ENCODE measurements around the gene ELMO1. TPM values are rescaled to one million over a fixed set of nuclear protein-coding genes. Genes with fewer than 3 reads are reported as not detected.

The ELMO1 gene
- total RNA-seq, 2 experiments from 2014 or later, result 129 to 137 TPM

DNA sequence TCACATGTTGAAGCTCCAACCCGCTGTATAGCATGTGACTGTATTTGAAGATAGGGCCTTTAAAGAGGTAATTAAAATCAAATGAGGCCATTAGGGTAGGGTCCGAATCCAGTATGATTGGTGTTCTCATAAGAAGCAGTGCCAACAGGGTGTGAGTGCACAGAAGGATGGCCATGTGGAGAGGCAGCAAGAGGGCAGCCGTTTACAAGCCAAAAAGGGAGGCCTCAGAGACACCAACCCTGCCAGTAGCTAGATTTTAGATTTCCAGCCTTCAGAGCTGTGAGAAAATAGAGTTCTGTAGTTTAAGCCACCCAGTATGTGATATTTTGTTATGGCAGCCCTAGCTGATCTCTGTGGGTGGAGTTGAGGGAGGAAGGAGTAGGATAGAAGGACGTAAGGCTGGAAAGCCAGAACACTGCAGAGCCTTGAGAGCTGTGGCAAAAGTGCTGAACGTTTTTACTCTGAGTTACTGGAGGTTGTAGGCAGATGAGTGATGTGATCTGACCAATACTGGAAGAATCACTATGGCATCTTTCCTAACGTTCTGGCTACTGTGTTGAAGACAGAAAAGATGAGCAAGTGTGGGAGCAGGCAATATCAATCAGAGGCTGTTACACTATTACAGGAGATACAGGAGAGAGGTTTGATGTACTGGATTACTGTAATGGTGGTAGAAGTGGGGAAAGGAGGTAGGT, 334.9 kb downstream of the ELMO1 start:
- Mint-ChIP-seq H3K27me3 (ENCODE audit: low read depth) (no peaks in the 10 kb centered on the region), H3K4me3 (no peak overlapping the region), H3K36me3 (ENCODE audit: low read depth) (peaks cover 33% of the 10 kb centered on the region), H3K9me3 (no peaks in the 10 kb centered on the region), H3K27ac (no peak overlapping the region), H3K4me1 (ENCODE audit: low read depth) (peaks cover 60% of the 10 kb centered on the region)
- CTCF ChIA-PET, result interaction anchor here (0.7 kb wide), 1 partner anchor 68 kb away, joined by 4 read pairs; no protein-coding TSS in a partner anchor
- intact Hi-C loops (cut with micrococcal nuclease), result no loop called here
- no peak for DNase-seq

DNA sequence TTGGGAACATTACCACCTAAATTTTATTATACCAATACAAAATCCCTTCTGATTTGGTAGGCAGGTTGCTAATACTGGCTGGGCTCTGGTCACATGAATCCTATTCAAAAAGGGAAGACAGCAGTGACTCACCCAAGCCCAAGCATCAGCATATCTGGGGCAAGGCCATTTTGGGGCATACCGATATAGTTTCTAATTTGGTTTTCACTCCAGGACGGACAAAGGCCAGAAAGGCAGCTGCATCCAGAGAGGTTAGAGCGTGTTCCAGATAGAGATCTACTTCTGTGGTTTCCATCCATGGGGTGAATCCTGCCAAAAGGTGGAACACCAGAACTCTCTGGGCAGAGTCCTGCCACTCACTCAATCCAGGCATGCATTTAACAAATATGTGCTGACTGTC, 335.8 kb downstream of the ELMO1 start:
- CTCF ChIA-PET, result no interaction called here
- intact Hi-C loops (cut with micrococcal nuclease), result no loop called here
- no peaks in the 10 kb centered on the region for H3K27me3 Mint-ChIP-seq (ENCODE audit: low read depth)
- DNase-seq, result no peak
- H3K27ac Mint-ChIP-seq, result no peak overlapping the region
- H3K4me1 Mint-ChIP-seq (ENCODE audit: low read depth), result peaks cover 60% of the 10 kb centered on the region
- no peak overlapping the region for H3K4me3 Mint-ChIP-seq
- H3K9me3 Mint-ChIP-seq, result no peaks in the 10 kb centered on the region
- peaks cover 33% of the 10 kb centered on the region for H3K36me3 Mint-ChIP-seq (ENCODE audit: low read depth)

DNA sequence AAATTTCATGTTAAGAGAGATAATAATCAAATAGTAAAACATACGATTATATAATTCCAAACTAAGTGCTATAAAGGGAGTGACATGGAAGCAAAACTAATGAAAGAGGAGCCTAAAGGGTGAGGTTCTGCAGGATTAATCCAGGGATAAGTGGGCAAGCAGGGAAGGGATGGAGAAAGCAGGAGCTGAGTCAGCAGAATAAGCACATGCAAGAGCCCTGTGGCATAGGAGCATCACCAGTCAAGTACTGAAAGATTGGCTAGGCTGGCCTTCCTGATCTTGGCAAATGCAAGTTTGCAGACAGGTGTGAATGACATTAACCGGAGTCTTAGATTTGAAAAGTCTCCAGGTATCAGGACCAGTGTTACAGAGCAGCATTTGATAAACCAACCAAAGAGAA, 336.4 kb downstream of the ELMO1 start:
- Mint-ChIP-seq H3K27me3 (ENCODE audit: low read depth) (no peaks in the 10 kb centered on the region), H3K9me3 (no peaks in the 10 kb centered on the region), H3K36me3 (ENCODE audit: low read depth) (peaks cover 37% of the 10 kb centered on the region)

DNA sequence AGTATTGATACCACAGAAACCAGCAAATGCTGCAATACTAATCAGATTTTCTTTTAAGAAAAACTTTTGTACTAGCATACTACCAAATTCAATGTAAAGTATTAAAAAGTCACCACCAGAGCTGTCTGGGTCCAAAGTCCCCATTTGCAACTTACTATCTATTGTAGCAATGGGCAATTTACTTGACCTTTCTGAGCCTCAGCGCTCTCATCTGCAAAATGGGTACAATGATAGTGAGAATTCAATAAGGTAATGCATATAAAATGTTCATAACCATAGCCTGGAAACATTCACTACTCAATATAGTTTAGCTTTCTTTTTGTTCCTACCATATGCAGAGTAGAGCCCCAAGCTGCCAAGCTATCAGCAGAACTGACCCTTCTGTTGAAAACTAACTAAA, 337.2 kb downstream of the ELMO1 start:
- H3K27ac Mint-ChIP-seq, result no peak overlapping the region
- CTCF ChIA-PET, result interaction anchor here (1.4 kb wide), 1 partner anchor 70 kb away, joined by 4 read pairs; no protein-coding TSS in a partner anchor
- no peaks in the 10 kb centered on the region for H3K27me3 Mint-ChIP-seq (ENCODE audit: low read depth)
- DNase-seq, result no peak
- H3K4me3 Mint-ChIP-seq, result no peak overlapping the region
- intact Hi-C loops (cut with micrococcal nuclease), result no loop called here
- H3K9me3 Mint-ChIP-seq, result no peaks in the 10 kb centered on the region
- H3K36me3 Mint-ChIP-seq (ENCODE audit: low read depth), result peaks cover 37% of the 10 kb centered on the region
- H3K4me1 Mint-ChIP-seq (ENCODE audit: low read depth), result peaks cover 56% of the 10 kb centered on the region

More for the DNA sequence above, 336.4 kb downstream of the ELMO1 start:
- Mint-ChIP-seq H3K27ac (no peak overlapping the region), H3K4me1 (ENCODE audit: low read depth) (peaks cover 60% of the 10 kb centered on the region), H3K4me3 (no peak overlapping the region)
- intact Hi-C loops (cut with micrococcal nuclease), result no loop called here
- no peak for DNase-seq
- CTCF ChIA-PET, result interaction anchor here (1.4 kb wide), 1 partner anchor 70 kb away, joined by 4 read pairs; no protein-coding TSS in a partner anchor

DNA sequence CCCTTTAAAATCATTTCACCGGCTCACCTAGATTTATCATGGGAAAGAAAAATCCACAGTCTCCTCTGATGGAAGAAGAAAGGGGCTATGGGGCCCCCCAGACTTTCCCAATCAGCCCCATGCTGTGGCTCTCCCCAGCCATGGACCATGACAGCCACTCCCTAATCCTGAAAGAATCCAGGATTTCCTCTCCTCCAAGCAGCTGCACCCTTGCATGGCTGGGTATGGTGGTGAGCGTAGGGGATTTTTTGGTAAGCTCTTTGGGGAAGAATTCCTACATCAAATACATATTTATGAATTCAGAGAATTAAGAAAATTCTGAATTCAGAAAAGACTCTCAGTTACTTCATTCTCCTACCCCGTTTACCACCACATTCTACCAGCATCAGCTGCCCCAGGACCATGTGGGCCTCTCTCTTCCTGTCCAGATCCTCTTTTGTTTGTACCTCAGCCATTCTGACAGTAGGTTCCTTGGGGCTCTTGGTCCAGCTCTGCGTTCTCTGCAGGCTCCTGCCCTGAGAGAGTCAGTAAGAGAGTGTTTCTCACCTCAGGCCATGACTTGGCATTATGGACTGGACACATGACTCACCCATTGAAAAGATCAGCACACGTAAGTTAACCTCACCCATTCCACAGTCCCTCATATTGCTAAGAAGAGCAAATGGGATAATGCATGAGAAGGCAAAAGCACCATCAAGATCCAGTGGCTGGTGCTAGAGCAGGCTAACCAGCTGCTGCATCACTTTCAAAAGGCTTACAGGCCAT, 337.8 kb downstream of the ELMO1 start:
- DNase-seq, result no peak
- Mint-ChIP-seq H3K9me3 (no peaks in the 10 kb centered on the region), H3K4me3 (no peak overlapping the region), H3K27me3 (ENCODE audit: low read depth) (no peaks in the 10 kb centered on the region), H3K36me3 (ENCODE audit: low read depth) (peaks cover 36% of the 10 kb centered on the region), H3K4me1 (ENCODE audit: low read depth) (peaks cover 52% of the 10 kb centered on the region), H3K27ac (no peak overlapping the region)
- CTCF ChIA-PET, result interaction anchor here (1.4 kb wide), 1 partner anchor 71 kb away, joined by 4 read pairs; no protein-coding TSS in a partner anchor
- intact Hi-C loops (cut with micrococcal nuclease), result no loop called here

DNA sequence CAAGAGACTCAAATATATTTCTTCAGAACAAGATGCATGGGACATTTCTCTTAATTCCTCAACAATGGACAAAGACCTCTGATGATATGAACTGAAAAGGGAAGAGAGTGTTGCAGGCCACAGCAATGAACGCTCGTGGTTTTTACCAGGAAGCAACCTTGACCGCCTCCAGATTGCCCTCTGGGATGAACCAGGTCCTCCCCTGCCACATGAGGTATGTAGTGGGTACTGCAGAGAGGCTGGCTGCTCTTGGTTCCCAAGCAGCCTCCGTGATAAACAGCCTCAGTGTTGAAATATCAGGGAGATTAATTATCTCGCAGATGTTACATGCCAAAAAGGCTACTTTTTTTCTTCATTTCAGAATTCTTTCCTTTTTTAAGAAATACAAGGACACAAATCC, 338.8 kb downstream of the ELMO1 start:
- CTCF ChIA-PET, result no interaction called here
- Mint-ChIP-seq H3K9me3 (no peaks in the 10 kb centered on the region), H3K4me3 (no peak overlapping the region), H3K27me3 (ENCODE audit: low read depth) (no peaks in the 10 kb centered on the region), H3K4me1 (ENCODE audit: low read depth) (peaks cover 50% of the 10 kb centered on the region), H3K27ac (no peak overlapping the region), H3K36me3 (ENCODE audit: low read depth) (peaks cover 39% of the 10 kb centered on the region)
- intact Hi-C loops (cut with micrococcal nuclease), result no loop called here
- no peak for DNase-seq

DNA sequence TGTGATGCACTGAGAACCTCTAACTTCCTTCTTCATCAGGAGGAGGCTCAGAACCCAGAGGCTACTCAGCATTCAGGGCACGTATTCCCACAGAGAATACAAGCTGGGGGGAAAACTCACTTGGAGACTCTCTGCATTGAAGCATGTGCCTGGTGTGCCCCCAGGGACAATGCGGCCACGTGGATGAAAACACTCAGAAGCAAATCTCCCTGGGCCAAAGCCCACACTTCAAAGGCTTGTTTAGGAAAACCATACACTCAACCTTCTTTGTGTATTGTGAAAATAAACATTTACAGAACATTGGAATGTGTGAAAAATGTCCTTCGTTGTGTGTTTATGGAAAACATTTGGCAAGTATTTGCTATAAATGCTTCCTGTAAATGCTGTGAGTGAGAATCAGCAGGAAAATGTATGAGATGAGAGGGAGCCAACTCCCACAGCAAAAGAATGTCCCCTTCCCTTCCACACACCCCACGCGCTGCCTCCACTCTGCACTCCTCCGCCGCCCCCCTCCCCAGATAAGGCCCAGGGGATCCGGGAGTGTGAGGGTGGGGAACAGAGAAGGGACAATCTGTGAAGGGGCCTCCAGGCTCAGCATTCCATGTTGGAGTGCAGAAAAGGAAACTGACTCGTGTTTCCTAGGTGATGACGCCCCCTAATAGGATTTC, 339.5 kb downstream of the ELMO1 start:
- Mint-ChIP-seq H3K9me3 (no peaks in the 10 kb centered on the region), H3K4me1 (ENCODE audit: low read depth) (peaks cover 47% of the 10 kb centered on the region), H3K27ac (no peak overlapping the region), H3K27me3 (ENCODE audit: low read depth) (no peaks in the 10 kb centered on the region), H3K4me3 (no peak overlapping the region), H3K36me3 (ENCODE audit: low read depth) (peaks cover 40% of the 10 kb centered on the region)
- no peak for DNase-seq
- intact Hi-C loops (cut with micrococcal nuclease), result no loop called here
- CTCF ChIA-PET, result no interaction called here

DNA sequence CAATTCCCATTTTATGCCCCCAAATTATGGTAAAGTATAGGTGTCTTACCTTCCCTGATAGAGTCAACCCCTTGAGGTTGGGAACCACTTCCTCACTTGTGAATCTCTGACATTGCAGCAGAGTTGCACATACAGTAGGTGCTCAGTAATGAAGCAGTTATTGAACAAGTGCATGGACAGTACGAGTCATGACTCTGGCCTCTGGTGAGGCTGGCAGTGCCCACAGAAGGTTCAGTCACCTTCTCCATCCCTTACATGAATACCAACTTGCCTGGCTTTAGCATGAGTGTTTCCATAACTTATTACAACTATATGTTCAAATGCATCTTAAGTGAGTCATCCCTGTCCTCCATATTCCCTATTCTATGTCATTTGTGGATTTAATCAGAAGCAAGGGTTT, 340.0 kb downstream of the ELMO1 start:
- Mint-ChIP-seq H3K9me3 (no peaks in the 10 kb centered on the region), H3K4me1 (ENCODE audit: low read depth) (peaks cover 44% of the 10 kb centered on the region), H3K4me3 (no peak overlapping the region), H3K27me3 (ENCODE audit: low read depth) (no peaks in the 10 kb centered on the region), H3K27ac (no peak overlapping the region), H3K36me3 (ENCODE audit: low read depth) (peaks cover 36% of the 10 kb centered on the region)
- DNase-seq, result no peak
- intact Hi-C loops (cut with micrococcal nuclease), result no loop called here
- CTCF ChIA-PET, result no interaction called here

DNA sequence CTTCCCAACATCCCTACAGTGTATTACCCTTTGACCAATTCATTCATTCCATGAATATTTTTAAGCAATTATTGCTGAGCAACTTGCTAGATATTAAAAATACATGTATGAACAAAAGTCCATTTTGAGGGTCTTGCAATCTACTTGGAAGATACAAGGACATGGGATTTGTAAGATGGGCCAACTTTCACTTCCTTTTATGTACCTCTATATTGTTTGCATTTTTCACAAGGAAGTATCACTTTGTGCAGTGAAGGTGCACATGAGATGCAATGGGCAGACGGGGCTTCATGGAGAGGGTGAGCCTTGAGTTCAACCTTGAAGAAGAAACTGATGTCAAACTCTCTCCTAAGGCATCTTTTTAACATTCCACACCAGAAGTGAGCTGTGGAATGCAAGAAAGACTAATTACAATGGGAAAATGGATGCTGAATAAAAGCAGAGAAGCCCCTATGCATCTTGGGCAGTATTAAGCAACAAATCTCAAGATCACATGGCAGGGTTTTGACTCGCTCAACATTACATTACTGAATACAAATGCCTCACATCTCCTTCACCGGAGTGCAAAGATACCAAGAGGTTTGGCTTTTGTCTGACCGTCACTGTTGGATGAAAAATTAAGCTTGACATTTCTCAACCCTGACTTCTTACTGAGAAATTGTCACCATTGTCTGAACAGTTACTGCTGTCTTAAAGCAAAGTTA, 341.5 kb downstream of the ELMO1 start:
- intact Hi-C loops (cut with micrococcal nuclease), result no loop called here
- no peaks in the 10 kb centered on the region for H3K27me3 Mint-ChIP-seq (ENCODE audit: low read depth)
- CTCF ChIA-PET, result interaction anchor here (1.6 kb wide), 1 partner anchor 91 kb away, joined by 4 read pairs; no protein-coding TSS in a partner anchor
- no peak for DNase-seq
- no peaks in the 10 kb centered on the region for H3K9me3 Mint-ChIP-seq
- no peak overlapping the region for H3K27ac Mint-ChIP-seq
- H3K4me1 Mint-ChIP-seq (ENCODE audit: low read depth), result peaks cover 52% of the 10 kb centered on the region
- H3K4me3 Mint-ChIP-seq, result no peak overlapping the region
- H3K36me3 Mint-ChIP-seq (ENCODE audit: low read depth), result peaks cover 30% of the 10 kb centered on the region

DNA sequence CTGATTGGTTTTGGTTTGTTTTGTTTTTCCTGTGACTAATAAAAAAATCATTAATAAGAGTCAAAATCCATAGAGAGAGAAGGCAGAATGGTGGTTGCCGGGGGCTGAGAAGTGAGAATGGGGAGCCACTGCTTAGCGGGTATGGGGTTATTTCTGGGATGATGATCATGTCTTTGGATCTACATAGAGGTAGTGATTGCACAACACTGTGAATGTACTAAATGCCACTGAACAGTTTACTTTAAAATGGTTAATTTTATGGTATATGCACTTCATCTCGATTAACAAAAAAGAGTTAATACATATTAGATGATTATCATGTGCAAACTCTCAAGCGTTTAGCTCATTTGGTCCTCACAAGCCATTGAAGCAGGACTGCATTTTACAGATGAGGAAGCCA, 342.9 kb downstream of the ELMO1 start:
- peaks cover 59% of the 10 kb centered on the region for H3K4me1 Mint-ChIP-seq (ENCODE audit: low read depth)
- intact Hi-C loops (cut with micrococcal nuclease), result no loop called here
- CTCF ChIA-PET, result no interaction called here
- H3K36me3 Mint-ChIP-seq (ENCODE audit: low read depth), result peaks cover 20% of the 10 kb centered on the region
- no peak overlapping the region for H3K27ac Mint-ChIP-seq
- no peaks in the 10 kb centered on the region for H3K9me3 Mint-ChIP-seq
- no peak overlapping the region for H3K4me3 Mint-ChIP-seq
- no peak for DNase-seq
- no peaks in the 10 kb centered on the region for H3K27me3 Mint-ChIP-seq (ENCODE audit: low read depth)

DNA sequence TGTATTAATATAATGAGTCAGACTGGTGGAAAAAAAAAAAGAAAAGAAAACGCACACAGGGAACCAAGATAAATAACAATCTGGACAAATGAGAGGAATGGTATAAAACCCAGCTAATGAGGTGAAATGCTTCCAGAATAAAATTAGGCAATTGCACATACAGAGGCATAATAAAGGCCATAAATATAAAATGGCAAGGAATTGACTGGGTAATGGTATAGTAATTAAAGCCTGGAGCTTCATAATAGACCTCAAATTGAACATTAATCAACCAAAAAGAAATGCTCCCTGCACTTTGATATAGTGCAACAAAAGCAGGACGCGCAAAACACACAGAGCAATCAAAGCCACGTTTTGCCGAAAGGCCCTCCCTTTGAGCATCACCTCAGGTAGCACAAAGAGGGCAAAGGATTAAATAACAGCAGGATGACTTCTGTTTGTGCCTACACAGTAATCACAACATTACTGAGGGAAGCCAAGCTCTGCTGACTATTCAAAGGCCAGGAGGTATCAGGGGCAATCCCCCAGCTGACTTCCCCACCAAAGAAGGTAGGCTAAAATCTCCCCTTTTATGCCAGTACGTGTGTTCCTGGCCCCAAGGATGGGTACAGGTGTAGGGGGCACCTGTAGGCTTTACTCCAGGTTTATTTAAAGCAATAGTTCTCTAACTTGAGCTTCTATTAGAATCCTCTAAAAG, 343.7 kb downstream of the ELMO1 start:
- intact Hi-C loops (cut with micrococcal nuclease), result no loop called here
- Mint-ChIP-seq H3K36me3 (ENCODE audit: low read depth) (peaks cover 19% of the 10 kb centered on the region), H3K4me1 (ENCODE audit: low read depth) (peaks cover 57% of the 10 kb centered on the region), H3K27me3 (ENCODE audit: low read depth) (no peaks in the 10 kb centered on the region), H3K9me3 (no peaks in the 10 kb centered on the region), H3K27ac (no peak overlapping the region), H3K4me3 (no peak overlapping the region)
- no peak for DNase-seq
- CTCF ChIA-PET, result no interaction called here
